Stimulated activated CD8-positive, alpha-beta memory T cell treated with anti-CD3 and anti-CD28 coated beads, Interleukin-7, amount 100 ng/mL, for 1 hour (primary cell): ENCODE results near the gene CABS1.

Experiments used
- DNase-seq, 2 donors: peaks; one replicate each; pipeline ENCODE4 v3.0.0-alpha.2; 2020; ENCODE audit warnings: low read depth in 2 of 2

CABS1 gene

GRCh38 chr4:70334681-70335080 is at the start of gene CABS1:
Gene CABS1 (plus strand): TSS chr4:70334981. CDS start chr4:70335040, 59 bp downstream.
- no peak for DNase-seq

- DNase-seq: no peak
Observed at GRCh38 chr4:70288651-70289050, 46.1 kb upstream of the CABS1 start.

- no peak for DNase-seq
Observed at GRCh38 chr4:70291341-70291740, 43.4 kb upstream of the CABS1 start.

DNA sequence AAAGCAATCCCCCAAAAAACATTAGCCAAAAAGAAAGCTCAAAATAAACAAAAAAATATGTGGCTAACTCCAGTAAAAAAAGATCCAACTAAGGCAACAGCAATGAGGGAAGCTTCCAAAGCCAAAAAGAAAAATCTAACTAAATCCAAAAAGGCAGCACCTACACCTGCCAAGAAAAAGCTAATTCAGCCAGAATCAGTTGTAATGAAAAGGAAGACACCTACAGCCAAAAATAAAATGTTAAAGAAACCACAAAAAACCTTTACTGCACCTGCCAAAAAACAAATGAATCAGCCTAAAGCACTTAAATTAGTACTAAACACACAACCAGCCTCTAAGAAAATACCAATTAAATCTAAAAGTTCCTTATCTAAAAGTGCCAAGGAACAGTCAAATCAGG is 37.2 kb upstream of the CABS1 start:
- DNase-seq: no peak

DNA sequence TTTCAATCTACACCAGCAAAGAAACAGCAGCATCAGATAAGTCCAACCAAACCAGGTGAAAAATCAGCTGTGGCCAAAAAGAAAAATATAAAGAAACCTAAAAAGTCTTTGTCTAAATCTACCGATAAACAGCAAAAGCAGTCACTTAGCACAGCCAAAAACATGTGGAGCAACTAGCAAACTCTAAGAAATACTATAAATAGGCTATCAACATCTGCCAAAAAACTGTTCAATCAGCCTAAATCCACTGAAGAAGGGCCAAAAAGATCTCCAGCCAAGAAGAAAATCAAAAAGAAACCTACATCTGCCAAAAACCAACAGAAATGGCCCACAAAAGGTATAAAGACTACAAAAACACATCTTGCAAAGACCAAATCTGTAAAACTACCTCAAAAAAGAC is 36.7 kb upstream of the CABS1 start:
- no peak for DNase-seq

DNA sequence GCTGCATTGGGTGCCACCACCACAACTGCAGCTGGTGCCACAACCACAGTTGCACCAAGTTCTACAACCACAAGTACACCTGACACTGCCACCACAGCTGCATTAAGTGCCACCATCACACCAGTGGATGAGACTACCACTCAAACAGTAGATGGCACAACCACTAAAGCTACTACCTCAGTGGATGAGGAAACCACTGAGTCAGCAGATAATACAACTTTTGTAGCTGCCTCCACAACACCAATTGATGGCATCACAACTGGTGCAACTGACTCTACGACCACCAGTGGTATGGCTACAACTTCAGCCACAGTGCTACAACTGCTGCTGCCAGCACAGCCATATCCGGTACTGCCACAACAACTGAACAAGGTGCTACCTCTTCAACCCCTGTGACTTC is 35.1 kb upstream of the CABS1 start:
- DNase-seq: no peak

DNA sequence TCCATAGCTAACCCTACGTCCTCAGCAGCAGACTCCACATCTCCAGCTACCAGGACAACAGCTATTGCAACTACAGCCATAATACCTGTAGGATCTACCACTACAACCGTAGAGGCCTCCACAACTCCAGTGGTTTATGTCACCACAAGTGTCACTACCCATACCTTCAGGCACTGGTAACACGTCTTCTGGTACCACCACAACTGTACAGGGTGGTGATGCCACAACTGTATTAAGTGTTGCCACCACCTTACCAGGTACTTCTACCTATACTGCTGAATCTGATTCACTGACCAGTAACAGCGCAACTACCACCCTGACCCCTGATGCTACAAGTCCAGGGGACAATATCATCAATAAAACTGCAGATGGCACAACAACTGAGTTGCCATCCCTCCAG is 34.6 kb upstream of the CABS1 start:
- no peak for DNase-seq

DNA sequence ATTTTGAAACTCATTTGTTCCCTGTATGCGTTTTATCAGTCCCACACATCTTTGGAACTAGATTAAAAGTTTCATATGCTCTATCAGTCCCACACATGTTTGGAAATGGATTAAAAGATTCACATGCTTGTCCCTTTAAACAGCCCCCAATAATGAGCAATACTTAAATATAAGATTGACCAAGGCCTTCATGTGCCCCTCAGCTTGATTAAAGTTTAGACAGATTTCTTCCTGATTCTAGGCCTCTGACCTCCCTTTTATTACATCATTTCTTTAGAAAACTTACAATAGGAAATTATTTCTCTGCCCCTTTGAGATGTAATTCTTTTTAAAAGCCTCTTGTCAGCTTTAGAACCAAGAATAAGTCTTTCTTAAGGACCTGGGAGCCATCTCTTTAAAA is 31.7 kb upstream of the CABS1 start:
- no peak for DNase-seq

GRCh38 chr4:70305601-70306000 is 29.2 kb upstream of the CABS1 start:
- DNase-seq: no peak

DNA sequence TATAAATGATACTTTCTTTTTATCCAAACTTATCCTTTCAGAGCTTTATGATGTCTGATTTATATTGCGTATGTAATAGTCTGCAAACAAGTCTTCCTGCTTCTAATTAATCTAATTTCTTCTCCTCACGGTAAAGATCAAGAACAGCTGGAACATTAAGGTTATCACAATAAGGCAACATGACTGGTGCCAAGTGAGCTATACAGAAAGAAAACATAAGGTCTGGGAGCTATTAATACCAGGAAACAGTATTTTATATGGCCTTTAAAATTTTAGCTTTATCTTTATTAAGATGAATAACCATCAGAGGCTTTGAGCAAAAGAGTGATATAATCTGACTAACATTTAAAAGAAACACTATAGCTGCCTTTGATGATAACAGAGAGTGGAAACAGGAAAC is 28.7 kb upstream of the CABS1 start:
- no peak for DNase-seq

GRCh38 chr4:70313736-70314135 is 21.0 kb upstream of the CABS1 start:
- DNase-seq: no peak

GRCh38 chr4:70315928-70316327 is 18.9 kb upstream of the CABS1 start:
- DNase-seq: no peak

DNA sequence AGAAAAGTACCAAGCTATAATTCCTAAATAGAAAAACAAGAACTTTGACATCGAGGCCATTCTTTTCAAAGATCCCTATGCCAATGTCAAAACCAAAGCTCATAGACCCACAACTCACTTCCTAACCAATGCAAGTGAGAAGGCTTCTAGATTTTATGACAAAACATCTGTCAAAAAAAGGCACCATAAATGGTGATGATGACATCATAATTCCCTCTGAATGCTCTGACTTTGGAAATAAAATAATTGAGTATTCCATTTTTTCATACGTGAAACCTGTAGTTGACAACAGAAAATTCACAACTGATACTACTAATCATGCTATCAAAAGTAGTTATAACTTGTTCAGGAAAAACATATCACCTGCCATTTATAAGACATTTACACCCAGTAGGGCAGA is 8.7 kb upstream of the CABS1 start:
- no peak for DNase-seq

DNA sequence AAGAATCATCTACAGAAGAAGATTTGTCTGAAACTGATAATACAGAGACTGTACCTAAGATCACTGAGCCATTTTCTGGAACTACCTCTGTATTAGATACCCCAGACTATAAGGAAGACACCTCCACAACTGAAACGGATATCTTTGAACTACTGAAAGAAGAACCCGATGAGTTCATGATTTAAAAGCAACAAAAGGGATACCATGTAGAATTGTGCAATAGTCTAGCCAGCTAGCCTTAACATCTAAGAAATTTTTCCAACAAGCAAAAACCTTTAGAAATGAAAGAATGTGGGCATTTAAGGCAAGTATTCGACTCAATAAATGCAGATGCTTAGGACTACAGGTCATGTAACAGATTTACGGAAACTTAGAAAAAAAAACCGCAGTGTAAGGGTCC is 1.3 kb downstream of the CABS1 start:
- no peak for DNase-seq

GRCh38 chr4:70337886-70338420 is 3.2 kb downstream of the CABS1 start:
- DNase-seq: no peak

GRCh38 chr4:70356185-70356584 is 21.4 kb downstream of the CABS1 start:
- no peak for DNase-seq

DNA sequence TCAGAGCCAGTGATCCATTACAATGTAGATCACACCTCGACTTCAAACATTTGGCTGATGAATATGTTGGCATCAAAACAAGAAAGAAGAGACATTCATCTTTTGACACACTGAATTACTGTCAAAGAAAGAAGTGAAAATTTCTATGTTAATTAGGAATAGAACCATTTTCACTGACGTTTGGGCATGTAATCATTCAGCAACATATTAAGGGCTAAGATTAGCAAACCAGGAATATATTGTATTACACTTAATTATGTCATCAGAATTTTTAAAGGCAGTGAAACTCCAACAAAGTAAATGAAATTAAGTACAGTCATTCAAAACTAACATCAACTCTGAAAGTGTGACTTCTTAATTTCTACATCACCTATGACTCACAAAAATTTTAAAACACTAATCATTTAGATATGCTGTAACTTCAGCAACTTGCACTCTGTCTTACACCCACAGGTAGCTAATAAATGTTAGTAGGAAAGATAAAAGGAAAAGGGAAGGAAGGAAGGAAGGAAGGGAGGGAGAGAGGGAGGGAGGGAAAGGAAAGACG is 24.4 kb downstream of the CABS1 start:
- DNase-seq: no peak

- DNase-seq: no peak
Observed at GRCh38 chr4:70360460-70360859, 25.7 kb downstream of the CABS1 start, which contains the start of gene SMR3A. Gene SMR3A (plus strand): TSS chr4:70360760. CDS start chr4:70362116, 1,356 bp downstream.

- DNase-seq: no peak
Observed at GRCh38 chr4:70364002-70364401, 29.2 kb downstream of the CABS1 start.

DNA sequence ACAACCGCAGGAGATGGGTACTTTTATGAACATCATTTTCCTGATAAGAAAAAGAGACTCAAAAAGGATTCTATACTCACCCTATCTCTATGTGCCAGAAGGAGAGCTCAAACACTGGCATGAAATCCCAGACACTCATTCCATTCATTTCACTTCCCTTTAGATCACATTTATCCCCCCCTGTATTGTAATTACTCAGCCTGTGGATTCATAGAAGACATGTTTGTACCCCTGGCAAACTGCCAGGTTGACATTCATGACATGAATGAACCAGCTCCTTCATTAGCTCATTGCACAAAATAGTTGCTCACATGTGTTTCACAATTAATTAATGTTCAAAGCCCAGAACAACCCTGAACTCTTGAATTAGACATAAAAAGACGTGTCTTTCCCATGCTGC is 30.7 kb downstream of the CABS1 start:
- no peak for DNase-seq

- no peak for DNase-seq
Observed at GRCh38 chr4:70367813-70368212, 33.0 kb downstream of the CABS1 start.

DNA sequence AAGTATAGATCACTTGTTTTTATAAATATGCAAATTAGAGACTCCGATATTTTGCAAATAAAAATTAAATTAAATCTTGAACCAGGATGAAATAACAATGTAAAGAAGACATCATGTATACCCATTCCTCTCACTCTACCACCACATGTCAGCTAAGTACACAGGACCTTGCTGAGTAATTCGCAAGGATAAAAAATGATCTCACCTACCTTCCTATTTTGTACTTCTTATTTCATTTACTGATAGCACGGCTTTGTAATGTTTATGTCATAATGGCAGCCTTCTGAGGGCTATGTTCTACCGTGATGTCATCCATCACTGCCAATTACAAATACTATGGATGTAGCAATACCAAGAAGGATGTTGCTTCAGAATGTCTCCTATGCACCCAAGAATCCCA is 37.2 kb downstream of the CABS1 start:
- no peak for DNase-seq

DNA sequence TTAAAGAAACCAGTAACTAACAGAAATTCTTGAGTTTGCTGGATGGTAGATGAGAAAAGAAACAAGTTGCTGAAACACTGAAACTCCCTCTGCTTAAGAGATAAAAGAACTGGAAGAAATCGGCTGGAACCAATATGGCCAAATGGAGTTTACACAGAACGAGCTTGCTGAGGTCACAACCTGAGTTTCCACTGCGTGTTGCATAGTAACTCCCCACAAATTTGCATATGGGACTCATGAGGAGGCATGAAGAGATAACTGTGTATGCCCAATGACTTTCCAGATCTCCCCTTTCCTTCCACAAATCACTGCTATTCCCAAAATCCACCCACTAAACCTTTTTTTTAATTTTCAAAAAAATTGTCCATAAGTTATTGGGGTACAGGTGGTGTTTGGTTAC is 38.0 kb downstream of the CABS1 start:
- no peak for DNase-seq

- no peak for DNase-seq
Observed at GRCh38 chr4:70380578-70380977, 45.8 kb downstream of the CABS1 start.
